ENCODE data around the gene FNTB.

Gene FNTB

GRCh38 chr14:64974563-64974962 lies 12.1 kb upstream of the FNTB start:
- DNase-seq, result no peak

- no peak for DNase-seq
These were observed 7.2 kb upstream of the FNTB start for GRCh38 chr14:64979336-64980074.

GRCh38 chr14:64983439-64984310 lies 3.0 kb upstream of the FNTB start:
- peak in 7 of 56 donors; percentile 7 to 35 (median 17) for DNase-seq

- no peak for DNase-seq
These were observed 708 bp downstream of the FNTB start for GRCh38 chr14:64987438-64987767.

- no peak for DNase-seq
These were observed 3.6 kb downstream of the FNTB start for GRCh38 chr14:64990296-64990695.

- no peak for DNase-seq
These were observed 4.2 kb downstream of the FNTB start for GRCh38 chr14:64990939-64991338.

- DNase-seq, result no peak
These were observed 5.7 kb downstream of the FNTB start for GRCh38 chr14:64992328-64992885.

GRCh38 chr14:64993266-64993930 lies 6.7 kb downstream of the FNTB start:
- no peak for DNase-seq

- DNase-seq, result no peak
These were observed 7.8 kb downstream of the FNTB start for GRCh38 chr14:64994540-64994939.

- DNase-seq, result no peak
These were observed 8.6 kb downstream of the FNTB start for GRCh38 chr14:64995291-64995690.

- peak in 2 of 56 donors; percentile 4 to 8 for DNase-seq
These were observed 10.6 kb downstream of the FNTB start for GRCh38 chr14:64997108-64997794.

GRCh38 chr14:64998455-64998931 lies 11.8 kb downstream of the FNTB start:
- no peak for DNase-seq

- no peak for DNase-seq
These were observed 14.3 kb downstream of the FNTB start for GRCh38 chr14:65000898-65001591.

GRCh38 chr14:65001723-65002122 lies 15.0 kb downstream of the FNTB start:
- no peak for DNase-seq

GRCh38 chr14:65002586-65003210 lies 16.0 kb downstream of the FNTB start:
- DNase-seq, result no peak

GRCh38 chr14:65003394-65003793 lies 16.7 kb downstream of the FNTB start:
- no peak for DNase-seq

- DNase-seq, result no peak
These were observed 19.6 kb downstream of the FNTB start for GRCh38 chr14:65006261-65006721.

GRCh38 chr14:65007202-65007601 lies 20.5 kb downstream of the FNTB start:
- no peak for DNase-seq

GRCh38 chr14:65010211-65010931 lies 23.7 kb downstream of the FNTB start:
- no peak for DNase-seq
